GM21360 (cell line): Measurements from ENCODE around the gene CASK.

Experiments used
- ATAC-seq: cut with Tn5 transposase; IDR thresholded peaks from one replicate; pipeline ENCODE4 v1.9.1; 2021; ENCODE audit warnings: mild to moderate bottlenecking, moderate library complexity; ENCODE audit not compliant: unreplicated experiment

The CASK gene

GRCh38 chrX:41846714-41847113 is 76.6 kb downstream of the CASK start:
- no peak for ATAC-seq

GRCh38 chrX:41837270-41837944 is 85.9 kb downstream of the CASK start:
- ATAC-seq: no peak

GRCh38 chrX:41828826-41829225 is 94.5 kb downstream of the CASK start:
- no peak for ATAC-seq

DNA sequence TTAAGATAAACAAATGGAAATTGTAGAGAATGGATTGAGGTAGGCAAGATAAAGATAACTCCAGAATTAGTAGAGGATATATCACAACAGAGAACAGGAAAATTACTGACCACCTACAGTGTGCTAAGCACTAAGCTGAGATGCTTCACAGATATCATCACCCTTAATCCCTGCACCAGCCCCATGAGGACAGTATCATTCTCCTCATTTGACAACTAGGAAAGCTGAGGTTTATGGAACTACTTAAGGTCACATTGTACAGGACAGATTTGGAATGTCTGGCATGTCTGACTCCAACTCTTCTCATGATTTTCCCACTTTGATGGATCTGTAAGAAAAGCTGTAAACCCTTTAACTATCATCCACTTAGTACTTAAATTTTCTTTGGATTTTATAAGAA is 95.5 kb downstream of the CASK start:
- no peak for ATAC-seq

GRCh38 chrX:41825796-41826195 is 97.6 kb downstream of the CASK start:
- no peak for ATAC-seq

GRCh38 chrX:41824551-41824950 is 98.8 kb downstream of the CASK start:
- no peak for ATAC-seq

DNA sequence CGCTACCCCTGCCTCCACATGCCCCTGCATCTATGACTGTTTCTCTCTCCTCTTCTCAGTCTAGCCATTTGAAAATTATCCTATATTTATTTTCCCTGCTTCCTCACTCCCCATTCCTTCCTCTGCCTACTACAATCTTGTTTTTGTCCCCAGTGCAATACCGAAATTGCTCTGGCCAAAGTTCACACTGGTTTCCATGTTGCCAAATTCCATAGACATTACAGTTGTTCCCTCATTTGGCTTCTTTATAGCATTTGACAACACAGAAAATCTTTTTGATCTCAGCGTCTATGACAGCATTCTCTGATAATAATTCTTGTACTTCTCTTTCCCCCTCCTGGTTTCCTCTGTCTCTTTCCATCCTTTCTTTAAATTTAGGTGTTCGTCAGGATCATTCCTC is 100.0 kb downstream of the CASK start:
- no peak for ATAC-seq

DNA sequence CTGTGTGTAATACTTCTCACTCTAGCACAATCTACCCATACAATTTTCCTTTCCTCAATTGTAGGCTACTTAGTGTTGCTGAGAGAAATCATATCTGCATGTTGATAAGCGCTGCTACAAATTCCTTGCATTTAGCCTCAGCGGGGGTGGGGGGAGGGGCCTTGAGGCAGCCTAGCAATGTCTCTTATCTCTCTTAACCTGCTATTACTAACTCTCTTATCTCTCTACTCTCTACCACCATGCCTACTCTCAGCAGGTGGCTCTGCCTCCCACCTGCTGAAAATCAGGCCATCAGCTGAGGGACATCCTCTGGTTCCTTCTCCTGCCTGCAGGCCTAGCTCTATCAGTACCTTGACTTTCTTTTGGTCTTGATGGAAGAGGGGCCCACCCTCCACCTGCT is 100.5 kb downstream of the CASK start:
- no peak for ATAC-seq

DNA sequence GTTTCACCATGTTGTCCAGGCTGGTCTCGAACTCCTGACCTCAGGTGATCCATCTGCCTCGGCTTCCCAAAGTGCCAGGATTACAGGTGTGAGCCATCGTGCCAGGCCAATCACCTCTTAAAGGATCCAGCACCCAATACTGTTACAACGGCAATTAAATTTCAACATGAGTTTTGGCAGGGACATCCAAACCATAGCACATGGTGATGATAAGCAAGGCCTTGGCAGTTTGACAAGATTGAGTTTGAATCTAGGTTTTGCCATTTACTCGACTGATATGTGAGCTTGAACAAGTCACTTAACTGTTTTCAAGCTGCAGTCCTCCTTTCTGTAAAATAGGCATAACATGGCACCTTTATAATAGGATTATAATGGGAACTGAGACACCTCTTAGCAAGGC is 115.3 kb downstream of the CASK start:
- no peak for ATAC-seq

- no peak for ATAC-seq
Measured at GRCh38 chrX:41802958-41803357, 120.4 kb downstream of the CASK start.

GRCh38 chrX:41799661-41800060 is 123.7 kb downstream of the CASK start:
- ATAC-seq: no peak

GRCh38 chrX:41796577-41796976 is 126.8 kb downstream of the CASK start:
- ATAC-seq: peak; percentile 61

- no peak for ATAC-seq
Measured at GRCh38 chrX:41796046-41796445, 127.3 kb downstream of the CASK start.

DNA sequence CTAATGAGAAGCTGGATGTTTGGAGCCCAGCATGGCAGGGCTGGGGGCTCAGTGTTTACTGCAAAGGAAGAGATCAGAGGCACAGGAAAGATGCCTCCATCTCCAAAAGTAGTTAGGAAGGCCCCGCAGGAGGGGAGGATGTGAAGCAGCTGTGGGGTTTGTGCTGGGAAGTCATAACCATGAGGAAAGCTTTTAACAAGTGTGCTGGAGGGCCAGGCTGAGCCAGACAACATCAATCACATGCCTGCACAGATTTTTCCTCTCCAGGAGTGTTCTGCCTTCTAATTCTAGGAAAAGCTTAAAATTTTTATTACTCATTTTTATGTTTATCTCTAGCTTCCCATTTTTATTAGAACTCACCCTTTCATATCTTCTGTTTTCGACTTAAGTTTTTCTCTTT is 134.0 kb downstream of the CASK start:
- ATAC-seq: no peak

DNA sequence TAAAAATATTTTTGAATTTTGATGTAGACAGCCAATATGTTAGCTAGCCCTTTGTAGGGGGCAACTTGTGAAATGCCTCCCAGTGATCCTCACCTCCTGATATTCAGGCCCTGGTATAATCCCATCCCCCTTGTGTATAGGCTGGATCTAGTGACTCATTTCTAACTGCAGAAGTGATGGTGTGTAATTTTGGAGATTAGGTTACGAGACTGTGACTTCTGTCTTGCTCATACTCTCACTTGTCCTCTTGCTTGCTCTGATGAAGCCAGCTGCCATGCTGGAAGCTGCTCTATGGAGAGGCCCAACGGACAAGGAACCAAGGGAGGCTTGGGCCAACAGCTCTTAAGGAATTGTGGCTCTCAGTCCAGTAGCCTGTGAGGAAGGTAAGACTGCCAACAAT is 137.7 kb downstream of the CASK start:
- ATAC-seq: no peak

DNA sequence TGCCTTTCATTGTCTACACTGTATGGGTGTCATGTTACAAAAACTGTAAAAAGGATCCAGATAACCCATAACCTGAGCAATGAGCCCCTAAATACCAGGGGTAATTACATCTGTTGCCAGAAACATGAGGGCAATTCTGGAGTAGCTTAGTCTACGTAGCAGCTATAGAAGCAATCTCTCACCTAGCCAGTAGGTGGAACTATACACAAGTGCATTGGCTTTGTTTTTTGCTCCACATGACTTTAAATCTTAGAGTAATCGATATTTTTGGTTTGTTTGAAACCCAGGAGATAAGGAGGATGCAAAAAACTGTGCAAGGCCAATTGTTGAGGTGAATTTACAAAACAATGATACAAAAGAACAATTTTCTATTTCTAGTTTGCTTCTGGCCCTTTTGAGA is 141.9 kb downstream of the CASK start:
- ATAC-seq: no peak

- ATAC-seq: no peak
Measured at GRCh38 chrX:41779941-41780340, 143.4 kb downstream of the CASK start.

GRCh38 chrX:41779030-41779564 is 144.3 kb downstream of the CASK start:
- no peak for ATAC-seq

DNA sequence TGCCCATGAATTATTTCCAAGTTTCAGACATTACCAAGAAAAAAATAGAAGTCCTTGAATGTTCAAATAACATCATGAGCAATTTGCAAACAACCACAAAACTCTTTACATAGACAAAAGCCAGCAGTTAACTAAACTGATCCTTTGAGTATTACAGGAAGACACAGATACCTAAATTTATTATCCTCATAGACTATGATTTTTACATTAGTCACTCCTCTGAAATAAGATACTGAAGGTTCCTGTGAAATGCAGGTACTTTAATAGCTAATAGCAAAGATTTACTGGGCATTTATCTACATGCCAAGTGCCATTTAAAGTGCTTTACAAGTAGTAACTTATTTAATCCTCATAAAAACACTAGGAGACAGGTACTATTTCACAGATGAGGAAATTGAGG is 161.7 kb downstream of the CASK start:
- ATAC-seq: no peak

DNA sequence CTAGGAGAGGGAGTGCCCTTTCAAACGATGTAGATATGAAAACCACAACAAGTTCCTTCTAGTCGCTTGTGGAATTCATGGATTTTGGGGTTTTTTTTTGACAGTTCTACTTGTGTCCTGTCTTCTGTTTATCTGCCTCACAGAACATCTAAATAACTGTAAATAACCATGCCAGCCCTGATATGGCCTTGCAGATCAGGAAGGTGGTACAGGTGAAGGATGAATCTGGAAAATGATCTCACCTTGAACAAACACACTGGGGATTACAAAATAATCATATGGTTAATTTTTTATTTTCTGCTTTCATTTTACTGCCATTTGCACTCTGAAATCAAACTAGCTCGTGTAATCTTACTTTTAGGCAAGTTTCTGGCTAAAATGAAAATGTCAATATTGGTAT is 162.2 kb downstream of the CASK start:
- no peak for ATAC-seq

DNA sequence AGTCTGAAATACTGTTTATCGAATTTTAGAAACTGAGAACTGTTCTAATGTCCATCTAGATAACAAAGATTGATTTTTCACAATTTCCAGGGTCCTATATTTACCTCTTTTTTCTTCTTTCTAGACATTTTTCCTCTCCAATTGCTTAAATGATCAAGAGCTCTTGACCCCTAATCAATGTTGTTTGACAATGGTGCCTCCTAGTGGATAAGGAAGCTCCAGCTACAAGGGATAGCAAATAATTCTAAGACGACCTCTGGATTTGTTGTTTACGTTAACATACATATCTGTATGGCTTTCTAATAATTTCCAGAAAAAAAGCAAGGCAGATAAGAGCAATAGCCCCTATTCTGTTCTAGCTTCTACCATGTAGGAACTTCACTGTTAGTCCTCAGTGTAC is 163.5 kb downstream of the CASK start:
- ATAC-seq: no peak

- ATAC-seq: no peak
Measured at GRCh38 chrX:41758401-41758800, 165.0 kb downstream of the CASK start.

GRCh38 chrX:41750716-41751115 is 172.6 kb downstream of the CASK start:
- no peak for ATAC-seq
